Activated T-cell treated with anti-CD3 and anti-CD28 coated beads for 1 hour (primary cell): Measurements from ENCODE around the gene ABT1.

Experiments used
- DNase-seq: peaks from one replicate; pipeline ENCODE4 v3.0.0-alpha.2; 2020; ENCODE audit warnings: low read depth

The ABT1 gene

DNA sequence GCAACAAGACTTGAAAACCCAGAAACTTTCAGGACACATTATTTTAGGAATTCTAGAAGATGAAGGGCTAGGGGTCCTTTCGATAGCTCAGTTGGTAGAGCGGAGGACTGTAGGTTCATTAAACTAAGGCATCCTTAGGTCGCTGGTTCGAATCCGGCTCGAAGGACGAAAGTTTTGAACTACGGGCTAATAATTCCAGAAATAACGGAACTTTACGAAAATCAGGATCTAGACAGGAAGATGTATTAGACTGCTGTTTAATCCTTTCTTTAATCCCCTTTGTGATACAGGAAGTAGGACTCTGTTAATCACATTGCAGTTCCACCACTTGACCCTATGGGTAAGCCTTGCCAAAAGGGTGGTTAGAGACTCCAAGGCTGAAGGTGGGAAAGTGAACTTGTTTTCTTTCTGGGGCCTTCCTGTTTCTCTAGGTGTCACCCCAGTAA, 21.2 kb upstream of the ABT1 start:
- DNase-seq, result no peak

DNA sequence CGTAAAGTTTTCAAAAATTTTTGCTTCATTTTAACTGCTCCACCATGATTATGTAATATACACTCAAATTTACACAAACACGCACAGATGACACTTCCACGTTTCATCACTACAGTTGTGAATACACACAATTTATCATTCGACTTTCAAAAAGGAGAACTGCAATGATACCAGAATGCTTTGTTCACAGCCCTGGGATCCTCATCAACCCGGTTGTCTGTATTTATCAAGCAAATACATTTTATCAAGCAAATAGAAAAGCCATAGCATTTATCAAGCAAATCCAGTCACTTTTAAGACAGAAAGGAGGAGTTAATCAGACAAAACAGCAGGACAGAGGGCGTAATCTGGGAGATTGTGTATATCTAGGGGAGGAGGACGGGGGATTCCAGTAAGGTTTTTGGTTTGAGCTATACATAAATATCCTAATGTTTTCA, 20.3 kb upstream of the ABT1 start:
- DNase-seq, result no peak

DNA sequence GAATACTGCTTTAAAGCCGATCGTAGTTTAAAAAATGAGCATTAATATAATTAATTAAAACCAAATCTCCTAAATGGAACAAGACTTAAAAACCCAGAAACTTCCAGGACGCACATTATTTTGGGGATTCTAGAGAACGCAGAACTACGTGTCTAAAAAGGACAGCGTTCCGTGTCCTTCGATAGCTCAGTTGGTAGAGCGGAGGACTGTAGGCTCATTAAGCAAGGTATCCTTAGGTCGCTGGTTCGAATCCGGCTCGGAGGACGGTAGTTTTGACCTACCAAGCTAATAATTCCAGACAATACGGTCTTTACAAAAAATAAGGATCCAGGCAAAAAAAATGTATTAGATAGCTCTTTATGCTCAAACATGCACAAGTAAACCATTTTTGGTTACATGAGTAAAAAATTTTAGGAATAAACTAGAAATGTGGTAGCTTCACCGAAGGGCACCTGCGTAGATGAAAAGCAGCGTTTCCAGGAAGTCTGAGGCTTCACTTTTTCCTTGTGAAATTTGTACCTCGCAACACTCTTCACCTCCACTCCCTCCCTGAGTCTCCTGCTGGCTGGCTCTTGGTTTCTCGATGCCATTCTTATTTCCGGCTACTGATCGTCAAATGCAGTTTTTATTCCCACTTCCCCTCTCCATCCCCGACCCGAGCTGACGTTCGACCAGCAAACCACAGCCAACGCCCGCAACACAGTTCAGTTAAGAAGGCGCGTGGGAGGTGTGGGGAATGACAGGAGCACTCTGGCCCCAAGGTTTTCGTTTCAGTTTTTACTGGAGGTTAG, 19.6 kb upstream of the ABT1 start:
- peak; percentile 43 for DNase-seq

DNA sequence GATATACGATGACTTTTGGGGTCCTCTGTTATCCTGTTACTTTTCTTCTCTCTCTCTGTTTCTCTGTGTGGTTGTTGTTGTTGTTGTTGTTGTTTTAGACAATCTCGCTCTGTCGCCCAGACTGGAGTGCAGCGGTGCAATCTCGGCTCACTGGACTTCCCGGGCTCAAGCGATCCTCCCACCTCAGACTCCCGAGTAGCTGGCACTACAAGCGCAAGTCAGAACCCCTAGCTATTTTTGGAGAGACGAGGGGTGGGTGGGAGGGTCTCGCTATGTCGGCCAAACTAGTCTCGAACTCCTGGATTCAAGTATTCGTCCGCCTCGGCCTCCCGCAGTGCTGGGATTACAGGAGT, 19.1 kb upstream of the ABT1 start:
- DNase-seq, result no peak

DNA sequence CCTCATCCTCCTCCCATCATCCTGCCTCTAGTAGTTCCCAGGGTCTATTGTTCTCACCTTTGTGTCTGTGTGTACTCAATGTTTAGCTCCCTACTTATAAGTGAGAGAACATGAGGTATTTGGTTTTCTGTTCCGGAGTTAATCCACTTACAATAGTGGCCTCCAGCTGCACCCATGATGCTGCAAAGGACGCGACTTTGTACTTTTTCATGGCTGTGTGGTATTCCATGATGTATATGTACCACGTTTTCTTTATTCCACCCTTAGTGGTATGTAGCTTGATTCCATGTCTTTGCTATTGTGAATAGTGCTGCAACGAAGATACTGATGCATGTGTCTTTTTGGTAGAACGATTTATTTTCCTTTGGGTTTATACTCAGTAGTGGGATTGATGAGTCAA, 18.5 kb upstream of the ABT1 start:
- no peak for DNase-seq

DNA sequence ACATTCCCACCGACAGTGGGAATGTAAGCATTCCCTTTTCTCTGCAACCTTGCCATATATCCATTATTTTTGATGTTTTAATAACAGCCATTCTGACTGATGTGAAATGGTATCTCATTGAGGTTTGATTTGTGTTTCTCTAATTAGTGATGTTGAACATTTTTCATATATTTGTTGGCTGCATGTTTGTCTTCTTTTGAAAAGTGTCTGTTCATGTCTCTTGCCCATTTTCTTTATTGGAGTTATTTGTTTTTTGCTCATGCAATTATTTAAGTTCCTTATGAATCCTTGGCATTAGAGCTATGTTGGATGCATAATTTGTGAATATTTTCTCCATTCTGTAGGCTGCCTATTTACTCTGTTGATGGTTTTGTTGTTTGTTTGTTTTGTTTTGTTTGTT, 18.0 kb upstream of the ABT1 start:
- no peak for DNase-seq

DNA sequence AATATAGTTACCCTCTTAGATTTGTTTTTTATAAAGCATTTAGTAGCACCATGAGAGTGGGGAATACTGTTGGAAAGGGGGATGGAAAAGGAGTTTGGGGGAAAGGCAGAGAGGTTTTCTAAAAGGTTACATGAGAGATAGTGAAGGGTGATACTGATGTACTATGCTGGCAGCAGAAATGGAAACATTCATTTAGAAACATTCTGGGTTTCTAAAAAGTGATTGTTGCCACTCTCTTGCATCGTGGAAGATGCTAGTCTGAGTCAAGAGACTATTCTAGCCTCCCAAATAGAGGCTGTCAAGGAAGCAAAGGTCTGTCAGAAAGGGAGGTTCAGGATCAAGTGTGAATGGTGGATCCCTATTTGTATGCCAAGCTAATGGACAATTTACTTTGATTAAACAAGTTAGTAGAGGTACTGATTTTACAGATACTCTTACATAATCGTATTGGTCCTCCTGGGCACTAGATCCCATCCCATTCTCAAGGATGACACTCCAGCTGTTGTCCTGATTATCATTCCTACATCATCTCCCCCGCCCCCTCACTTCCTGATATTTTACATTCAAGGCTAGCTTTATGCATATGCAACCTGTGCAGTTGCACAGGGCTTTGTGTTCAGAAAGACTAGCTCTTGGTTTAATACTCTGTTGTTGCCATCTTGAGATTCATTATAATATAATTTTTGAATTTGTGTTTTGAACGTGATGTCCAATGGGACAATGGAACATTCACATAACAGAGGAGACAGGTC, 15.4 kb upstream of the ABT1 start:
- DNase-seq, result no peak

DNA sequence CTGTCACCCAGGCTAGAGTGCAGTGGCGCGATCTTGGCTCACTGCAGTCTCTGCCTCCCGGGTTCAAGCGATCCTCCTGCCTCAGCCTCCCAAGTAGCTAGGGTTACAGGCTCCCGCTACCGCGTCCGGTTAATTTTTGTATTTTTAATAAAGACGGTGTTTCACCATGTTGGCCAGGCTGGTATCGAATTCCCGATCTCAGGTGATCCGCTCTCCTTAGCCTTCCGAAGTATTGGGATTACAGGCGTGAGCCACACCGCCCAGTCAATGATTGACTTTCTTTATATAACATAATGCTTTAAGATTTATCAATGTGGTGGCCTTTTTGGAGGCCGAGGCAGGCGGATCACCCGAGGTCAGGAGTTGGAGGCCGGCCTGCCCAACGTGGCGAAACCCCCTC, 7.8 kb upstream of the ABT1 start:
- no peak for DNase-seq

DNA sequence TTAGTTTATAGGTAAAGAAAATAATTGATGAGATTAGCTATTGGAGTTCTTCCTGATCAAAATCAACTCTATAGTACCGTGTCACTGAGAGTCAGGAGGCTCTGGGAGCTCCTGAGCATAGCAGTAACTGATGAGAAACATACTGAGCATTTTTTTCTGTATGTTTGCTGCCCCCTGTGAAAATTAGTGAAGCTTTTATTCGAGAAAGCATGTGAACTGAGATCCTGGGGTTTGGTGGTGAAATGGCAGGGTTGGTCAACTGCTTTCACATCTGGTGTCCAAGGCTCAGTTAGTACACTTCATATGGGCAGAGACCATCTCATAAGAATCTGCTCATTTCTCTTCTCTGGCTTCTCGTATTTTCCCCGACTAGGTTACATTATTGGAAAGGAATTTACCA, 4.1 kb upstream of the ABT1 start:
- DNase-seq, result no peak

DNA sequence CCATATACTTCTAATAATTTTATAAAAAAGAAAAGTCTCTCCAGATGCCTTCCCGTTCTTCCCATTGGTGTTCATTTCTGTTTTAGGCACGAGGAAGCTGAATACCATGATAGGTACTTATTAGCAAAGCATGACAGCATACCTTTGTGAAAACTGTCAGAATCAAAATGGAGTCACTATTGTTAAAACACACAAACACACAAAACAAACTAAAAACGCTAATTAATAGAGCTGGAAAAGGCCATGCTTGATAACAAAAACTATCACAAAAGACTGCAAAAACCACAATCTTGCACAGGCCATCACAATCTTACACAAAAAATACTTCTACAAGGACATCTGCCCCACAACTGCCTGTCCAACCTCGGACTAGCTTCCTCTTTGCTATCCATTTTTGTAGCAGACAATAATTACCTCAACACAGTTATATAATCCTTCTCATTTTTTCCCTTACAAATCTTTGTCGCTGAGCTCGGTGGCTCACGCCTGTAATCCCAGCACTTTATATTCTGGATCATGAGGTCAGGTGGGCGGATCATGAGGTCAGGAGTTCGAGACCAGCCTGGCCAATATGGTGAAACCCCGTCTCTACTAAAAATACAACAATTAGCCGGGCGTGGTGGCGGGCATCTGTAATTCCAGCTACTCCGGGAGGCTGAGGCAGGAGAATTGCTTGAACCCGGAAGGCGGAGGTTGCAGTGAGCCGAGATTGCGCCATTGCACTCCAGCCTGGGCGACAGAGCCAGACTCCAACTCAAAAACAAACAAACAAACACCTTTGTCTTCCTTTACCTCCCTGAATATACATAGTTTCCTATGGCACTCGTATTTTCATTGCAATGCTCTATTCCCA, 3.2 kb upstream of the ABT1 start:
- DNase-seq, result no peak

DNA sequence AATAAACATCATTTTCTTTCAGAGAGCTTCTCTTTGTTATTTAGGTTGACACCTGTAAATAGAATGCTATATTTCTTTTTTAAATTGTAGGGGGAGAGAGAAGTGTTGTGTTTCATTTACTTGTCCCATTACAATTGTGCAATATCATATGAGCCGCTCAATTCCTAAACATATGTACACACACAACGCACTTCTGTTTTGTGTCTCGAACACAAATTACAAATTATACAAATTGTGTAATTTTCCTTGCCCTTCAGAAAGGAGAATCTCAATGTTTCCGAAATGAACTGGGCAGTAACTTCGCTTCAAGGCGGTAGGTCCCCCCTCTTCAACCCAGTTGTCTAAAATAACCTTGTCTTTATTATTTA, 2.6 kb upstream of the ABT1 start:
- DNase-seq, result no peak

DNA sequence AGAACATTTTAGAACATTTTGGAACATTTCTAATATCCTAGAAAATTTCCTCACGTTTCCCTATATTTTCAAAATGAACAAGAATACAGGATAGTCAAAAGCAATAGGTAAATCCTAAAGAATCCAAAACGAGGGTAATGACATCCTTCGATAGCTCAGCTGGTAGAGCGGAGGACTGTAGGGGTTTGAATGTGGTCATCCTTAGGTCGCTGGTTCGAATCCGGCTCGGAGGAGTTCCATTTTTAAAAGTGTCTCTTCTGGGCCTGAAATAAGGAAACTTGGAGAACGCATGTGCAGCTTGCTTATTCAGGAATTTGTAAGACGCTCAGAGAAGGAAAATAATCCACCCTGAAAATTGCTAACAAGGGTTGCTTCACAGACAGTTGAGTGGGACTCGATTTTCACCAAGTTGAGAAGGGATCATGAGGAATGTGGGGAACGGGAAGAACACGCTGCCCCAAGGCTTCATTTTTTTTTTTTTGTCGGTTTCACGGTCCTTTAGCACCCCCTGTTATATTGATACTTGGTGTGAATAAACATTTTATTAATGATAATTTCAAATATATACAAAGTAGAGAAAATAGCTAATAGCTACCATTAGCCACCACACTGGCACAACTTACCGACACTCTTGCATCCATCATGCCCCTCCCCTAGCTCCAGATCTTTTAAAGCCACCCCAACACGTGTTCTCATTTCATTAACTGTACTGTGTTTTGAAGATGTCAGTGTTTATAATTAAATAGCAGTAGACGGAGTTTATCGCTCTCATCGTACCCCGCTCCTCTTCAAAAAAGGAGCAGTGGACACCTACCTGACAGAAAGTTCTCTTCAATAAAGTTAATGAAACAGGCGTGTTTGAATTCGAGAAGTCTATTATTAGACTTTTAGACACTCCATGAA, 1.8 kb upstream of the ABT1 start:
- DNase-seq, result no peak

DNA sequence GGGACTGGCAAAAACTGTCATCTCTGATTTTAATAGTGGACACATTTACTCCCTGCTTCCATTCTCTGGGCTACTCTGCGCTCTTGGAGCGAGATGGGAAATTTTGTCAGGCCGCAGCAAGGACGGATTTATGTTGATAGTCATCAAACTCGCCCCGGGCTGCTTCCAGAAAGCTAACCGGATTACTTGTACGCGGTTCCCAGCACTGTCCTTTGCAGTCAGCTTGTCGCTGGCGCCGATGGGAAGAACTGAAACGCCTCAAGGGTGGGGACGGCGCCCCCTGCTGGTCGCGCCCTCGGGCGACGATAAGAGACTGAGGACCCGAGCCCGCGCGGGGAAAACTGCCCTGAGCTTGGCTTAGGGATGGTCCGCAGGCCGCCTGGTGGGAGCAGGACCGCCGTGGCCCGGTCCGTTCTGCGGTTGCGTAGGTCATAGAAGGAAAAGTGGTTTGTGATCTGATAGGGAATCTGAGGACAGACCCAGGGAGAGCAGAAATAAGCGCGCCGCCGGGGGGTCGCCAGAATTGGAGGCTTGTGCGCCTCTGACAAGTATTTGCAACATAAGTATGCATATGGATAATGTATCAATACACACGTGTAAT, 984 bp upstream of the ABT1 start:
- peak; percentile 85 for DNase-seq

DNA sequence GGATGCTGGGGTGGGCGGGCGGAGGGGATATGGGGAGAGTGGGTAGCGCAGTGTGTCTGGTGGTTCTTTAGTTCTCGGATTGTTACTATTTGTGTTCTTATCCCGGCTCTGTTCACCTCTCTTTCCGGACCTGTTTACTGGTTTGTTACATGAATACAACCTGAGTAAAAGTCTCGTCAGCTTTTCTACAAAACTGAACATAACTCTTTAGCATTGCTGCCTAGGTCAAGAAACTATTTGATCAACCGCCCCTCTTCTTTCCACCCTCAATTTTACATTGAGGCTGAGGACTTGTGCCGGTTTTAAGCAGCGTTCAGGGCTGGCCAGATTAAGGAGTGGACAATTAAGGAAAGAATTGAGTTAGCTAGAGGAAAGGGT, 625 bp downstream of the ABT1 start:
- no peak for DNase-seq

DNA sequence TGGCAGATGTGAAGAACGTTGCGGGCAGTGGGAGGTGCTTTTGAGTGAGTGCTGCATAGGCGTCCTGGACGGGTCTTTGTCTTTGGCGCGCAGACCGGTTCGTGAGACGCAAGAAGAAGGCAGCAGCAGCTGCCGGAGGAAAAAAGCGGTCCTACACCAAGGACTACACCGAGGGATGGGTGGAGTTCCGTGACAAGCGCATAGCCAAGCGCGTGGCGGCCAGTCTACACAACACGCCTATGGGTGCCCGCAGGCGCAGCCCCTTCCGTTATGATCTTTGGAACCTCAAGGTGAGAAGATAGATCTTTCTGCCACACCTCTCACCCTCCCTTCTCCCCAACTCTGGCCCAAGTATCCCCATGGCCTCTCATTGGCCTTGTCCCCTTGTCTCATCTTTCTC, 1.1 kb downstream of the ABT1 start:
- no peak for DNase-seq

DNA sequence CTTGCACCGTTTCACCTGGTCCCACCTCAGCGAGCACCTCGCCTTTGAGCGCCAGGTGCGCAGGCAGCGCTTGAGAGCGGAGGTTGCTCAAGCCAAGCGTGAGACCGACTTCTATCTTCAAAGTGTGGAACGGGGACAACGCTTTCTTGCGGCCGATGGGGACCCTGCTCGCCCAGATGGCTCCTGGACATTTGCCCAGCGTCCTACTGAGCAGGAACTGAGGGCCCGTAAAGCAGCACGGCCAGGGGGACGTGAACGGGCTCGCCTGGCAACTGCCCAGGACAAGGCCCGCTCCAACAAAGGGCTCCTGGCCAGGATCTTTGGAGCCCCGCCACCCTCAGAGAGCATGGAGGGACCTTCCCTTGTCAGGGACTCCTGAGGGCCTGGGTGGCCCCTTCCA, 1.5 kb downstream of the ABT1 start:
- DNase-seq, result no peak

DNA sequence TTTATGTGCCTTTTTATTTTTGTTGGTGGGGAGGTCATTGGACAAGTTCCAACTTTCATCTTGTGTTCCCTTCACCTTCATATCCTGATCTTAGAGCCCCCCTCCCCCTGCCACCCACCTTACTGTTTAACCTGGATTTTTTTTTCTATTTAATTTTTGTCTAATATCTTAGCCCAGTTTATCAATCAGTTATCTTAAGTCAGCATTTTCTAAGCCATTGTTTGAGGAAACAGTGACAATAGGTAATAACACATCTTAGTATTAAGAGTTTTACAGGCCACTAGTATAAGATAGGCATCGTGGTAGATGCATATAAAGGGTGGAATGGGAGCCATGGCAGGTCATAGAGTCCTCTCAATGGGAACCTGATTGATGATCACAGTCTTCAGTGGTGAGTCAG, 2.4 kb downstream of the ABT1 start:
- no peak for DNase-seq

DNA sequence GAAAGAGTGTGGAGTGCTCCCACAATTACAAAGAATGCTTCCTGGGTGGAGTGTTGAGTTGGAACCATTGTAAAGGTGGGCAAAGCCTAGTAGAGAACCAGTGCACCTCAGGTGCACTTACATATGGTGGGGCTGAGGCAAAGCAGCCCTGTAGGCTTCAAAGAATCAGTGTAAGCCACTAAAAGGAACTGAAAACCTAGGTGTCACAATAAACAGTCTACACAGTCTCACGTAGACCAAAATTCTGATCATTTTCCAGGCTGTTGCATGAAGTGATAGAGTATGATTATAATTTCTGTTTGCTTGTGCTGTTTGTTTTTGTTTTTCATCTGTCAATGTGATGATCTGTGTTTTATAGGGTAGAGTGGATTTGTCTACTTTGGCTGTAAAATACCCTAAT, 2.8 kb downstream of the ABT1 start:
- no peak for DNase-seq

DNA sequence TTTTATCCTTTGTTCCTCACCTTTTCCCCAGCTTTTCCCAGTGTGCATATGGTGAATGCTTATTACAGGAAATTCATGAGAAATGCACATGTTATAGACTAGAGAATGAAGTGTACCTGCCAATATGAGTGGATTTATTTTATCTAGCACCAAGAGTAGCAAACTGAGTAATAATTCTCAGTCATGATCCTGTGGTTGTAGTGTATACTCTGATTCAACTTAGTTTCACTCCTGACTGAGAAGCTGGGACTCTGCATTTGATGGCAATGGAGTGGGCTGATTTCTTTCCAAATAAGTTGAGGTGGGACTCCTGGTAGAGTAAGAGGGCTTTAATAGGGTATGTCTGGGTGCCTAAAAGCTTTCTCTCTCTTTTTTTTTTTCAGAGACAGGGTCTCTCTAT, 4.0 kb downstream of the ABT1 start:
- DNase-seq, result no peak

DNA sequence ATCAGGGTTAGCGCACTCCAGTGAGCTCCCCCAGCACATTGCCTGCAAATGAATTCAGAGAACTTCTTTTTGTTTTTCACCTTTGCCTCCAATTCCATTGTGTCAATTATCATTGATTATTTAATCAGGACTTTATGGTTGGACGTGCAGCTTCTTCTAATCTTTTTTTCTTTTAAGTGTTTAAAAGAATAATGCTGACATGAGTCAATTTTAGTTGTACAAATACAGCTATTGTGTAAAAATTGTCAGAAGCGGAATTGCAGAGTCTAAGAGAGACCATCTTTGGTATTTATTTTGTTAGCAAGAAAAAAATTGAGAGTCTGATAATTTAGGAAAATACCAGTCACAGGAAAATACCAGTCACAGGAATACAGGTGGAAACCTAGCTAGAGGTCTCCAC, 5.5 kb downstream of the ABT1 start:
- DNase-seq, result no peak

DNA sequence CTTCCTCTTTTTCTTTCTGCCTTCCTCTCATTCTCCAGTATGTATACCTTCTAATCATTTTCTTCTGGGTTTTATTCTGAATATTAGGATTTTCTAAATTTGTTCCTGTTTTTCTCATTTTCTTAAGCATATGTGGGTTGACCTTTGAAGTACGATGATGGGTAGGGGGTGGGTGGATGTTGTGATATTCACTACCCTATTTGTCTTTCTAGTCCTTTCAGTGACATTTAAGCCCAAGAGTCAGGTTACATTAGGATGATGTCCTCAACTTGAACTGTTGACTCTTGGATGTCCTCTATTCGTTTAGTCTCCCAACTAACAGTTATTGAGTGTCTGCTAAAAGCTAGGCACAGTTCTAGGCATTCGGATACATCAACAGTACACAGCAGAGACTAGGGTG, 7.3 kb downstream of the ABT1 start:
- DNase-seq, result no peak

DNA sequence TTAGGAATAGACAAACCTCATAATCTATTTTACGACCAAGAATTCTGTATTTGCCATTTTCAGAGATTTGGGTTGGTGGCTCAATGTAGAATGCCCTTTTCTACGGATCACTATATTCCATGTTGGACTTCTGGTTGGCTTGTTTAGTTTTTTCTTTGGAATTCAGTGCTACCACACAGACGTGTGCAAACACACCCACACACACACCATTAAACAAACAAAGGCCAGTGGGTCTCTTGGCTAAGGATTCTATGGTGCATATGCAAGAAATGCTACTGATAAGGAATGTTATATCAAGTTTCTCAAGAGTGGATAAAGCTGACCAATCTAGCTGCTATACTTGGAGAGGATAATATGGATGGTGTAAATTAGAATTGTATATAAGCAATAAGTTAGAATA, 8.0 kb downstream of the ABT1 start:
- no peak for DNase-seq
